Choroid plexus epithelial cell (primary cell): ENCODE data around the gene GALE.

Experiments used
- DNase-seq: peaks from one replicate; pipeline ENCODE4 v3.0.0-alpha.2; 2010; ENCODE audit warnings: low read depth
- H3K4me3 ChIP-seq: 2 replicates; pipeline ENCODE4 v1.5.1; 2011; ENCODE audit warnings: low read depth, mild to moderate bottlenecking, control low read depth, low read length, moderate library complexity
- TF ChIP-seq, protein P1 (sequence below): conservative IDR thresholded peaks from 2 replicates; pipeline ENCODE4 v1.5.1; 2011; ENCODE audit warnings: low read depth, mild to moderate bottlenecking, control low read depth, inconsistent platforms, low read length, moderate library complexity

GALE gene

DNA sequence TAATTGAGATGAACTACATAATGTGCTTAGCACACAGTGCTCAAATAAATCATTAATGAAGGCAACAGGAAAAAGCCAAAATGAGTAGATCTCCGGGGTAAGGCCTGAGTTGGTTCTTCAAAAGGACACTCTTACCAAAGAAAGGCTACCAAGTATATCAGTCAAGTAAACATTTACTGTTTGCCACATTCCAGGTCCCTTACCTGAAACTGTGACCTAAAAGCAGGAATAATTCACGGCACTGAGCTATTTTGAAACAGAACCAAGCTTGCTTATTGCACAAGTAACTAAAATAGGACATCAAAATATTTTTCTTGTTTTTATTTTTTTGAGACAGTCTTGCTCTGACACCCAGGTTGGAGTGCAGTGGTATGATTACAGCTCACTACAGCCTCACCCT, 24.3 kb downstream of the GALE start:
- H3K4me3 ChIP-seq = no peak overlapping the region
- TF ChIP-seq, protein P1, sequence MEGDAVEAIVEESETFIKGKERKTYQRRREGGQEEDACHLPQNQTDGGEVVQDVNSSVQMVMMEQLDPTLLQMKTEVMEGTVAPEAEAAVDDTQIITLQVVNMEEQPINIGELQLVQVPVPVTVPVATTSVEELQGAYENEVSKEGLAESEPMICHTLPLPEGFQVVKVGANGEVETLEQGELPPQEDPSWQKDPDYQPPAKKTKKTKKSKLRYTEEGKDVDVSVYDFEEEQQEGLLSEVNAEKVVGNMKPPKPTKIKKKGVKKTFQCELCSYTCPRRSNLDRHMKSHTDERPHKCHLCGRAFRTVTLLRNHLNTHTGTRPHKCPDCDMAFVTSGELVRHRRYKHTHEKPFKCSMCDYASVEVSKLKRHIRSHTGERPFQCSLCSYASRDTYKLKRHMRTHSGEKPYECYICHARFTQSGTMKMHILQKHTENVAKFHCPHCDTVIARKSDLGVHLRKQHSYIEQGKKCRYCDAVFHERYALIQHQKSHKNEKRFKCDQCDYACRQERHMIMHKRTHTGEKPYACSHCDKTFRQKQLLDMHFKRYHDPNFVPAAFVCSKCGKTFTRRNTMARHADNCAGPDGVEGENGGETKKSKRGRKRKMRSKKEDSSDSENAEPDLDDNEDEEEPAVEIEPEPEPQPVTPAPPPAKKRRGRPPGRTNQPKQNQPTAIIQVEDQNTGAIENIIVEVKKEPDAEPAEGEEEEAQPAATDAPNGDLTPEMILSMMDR = no peak
- DNase-seq = no peak

DNA sequence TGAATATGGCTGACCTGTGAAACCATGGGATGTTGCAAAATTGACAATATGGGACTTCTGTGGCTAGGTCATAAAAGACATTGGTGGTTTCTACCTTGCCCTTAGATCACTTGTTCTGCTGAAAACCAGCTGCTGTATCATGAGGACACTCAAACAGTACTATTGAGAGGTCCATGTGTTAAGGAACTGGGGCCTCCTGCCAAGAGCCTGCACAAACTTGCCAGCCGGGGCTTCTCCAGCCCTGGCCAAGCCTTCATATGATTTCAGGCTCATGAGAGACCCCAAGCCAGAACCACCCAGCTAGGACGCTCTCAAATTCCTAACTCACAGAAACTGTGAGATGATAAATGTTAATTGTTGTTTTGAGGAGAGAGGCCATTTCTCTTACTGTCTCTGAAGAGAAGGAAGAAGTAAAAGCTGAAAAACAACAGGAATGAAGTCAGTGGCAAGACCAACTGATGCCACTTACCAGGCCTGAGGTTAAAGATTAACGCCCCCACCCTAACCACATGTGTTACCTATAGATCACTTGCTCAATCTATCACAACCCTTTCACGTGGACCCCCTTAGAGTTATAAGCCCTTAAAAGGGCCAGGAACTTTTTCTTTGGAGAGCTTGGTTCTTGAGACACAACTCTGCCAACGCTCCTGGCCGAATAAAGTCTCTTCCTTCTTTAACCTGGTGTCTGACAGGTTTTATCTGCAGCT, 26.2 kb downstream of the GALE start:
- TF ChIP-seq, protein P1 = no peak
- no peak for DNase-seq
- H3K4me3 ChIP-seq = no peak overlapping the region

DNA sequence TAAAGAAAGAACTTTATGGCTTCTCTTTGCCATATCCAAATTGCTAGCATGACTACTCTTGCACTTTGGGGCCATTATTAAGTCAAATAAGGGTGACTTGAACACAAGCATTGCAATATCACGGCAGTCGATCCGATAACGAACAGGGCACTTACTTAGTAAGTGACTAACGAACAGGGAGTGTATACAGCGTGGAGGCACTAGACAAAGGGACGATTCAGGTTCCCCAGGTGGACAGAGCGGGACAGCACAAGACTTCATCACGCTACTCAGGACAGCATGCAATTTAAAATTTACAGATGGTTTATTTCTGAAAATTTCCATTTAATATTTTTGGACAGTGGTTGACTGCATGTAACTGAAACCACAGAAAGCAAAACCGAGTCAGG, 27.7 kb downstream of the GALE start:
- TF ChIP-seq, protein P1 = no peak
- no peak for DNase-seq

DNA sequence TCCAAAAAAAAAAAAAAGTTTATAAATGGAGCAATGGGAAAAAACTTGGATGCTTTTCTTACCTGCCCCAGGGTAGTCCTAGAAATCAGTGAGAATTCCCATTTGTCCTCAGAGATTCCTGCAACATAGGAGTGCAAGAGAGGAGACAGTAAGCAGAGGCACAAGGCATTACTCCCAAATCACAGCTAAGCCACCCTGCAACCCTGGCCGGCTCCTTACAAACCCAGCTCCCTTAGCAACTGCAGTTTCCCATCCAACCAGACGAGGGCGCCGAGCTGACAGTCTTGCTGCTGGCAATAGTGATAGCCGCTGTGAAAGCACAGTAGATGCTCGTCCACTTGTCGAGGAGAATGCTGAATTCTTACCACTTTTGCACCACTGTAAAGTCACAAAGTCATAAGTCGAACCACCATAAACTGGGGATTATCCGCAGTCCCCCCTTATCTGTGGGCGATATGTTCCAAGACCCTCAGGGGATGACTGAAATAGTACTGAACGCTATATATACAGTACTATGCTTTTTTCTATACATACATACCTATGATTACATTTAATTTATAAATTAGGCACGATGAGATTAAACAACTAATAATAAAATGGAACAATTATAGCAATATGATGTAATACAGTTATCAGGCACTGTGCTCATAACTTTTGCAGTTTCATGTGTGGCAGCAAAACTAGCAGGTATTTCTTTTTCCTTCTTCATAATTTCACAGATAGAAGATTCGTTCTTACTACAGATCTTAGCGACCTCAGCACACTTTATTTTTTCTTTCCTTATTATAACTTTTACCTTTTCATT, 28.3 kb downstream of the GALE start:
- TF ChIP-seq, protein P1 = peak; percentile 97
- no peak overlapping the region for H3K4me3 ChIP-seq
- peak; percentile 92 for DNase-seq

More for the DNA sequence above, 27.7 kb downstream of the GALE start:
- no peak overlapping the region for H3K4me3 ChIP-seq

DNA sequence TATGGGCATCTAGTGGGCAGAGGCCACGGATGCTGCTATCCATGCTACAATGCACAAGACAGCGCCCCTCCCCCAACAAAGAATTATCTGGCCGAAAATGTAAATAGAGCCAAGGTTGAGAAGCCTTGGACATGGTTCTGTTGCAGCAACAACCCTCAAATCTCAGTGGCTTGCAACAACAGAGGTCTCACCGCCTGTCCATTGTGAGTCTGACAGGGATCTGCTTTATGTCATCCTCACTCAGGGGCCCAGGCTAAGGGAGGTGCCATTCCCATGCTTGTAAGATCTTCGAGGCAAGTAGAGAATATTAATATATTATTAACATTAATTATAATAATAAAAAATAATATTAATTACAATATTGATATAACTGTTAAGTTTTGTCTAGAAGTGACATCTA, 31.8 kb downstream of the GALE start:
- TF ChIP-seq, protein P1 = no peak
- no peak overlapping the region for H3K4me3 ChIP-seq
- no peak for DNase-seq

DNA sequence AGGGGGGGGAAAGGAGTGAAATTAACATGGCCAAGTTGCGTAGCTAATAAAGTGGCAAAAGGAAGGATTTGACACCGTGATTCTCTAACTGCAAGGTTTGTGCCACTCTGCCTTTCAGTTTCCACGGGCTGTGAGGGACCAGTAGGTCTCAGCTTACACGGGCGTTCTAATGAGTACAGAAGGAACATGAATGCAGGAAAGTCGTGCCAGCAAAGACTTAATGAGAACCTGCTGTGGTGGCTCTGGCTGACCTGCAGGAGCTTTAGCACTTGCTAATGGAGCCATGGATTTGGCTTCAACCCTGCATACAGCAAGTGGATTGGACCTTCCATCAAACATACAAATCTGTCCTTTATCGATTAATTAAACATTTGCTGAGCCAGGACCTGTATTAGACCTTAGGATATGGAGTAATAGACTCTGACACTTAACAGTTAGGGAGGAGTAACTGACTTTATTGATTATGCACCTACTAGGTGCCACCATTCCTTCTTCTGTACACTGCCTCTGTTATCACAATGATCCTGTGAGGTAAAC, 37.4 kb downstream of the GALE start:
- TF ChIP-seq, protein P1 = no peak
- H3K4me3 ChIP-seq = no peak overlapping the region
- no peak for DNase-seq
